OCI-M1 (cell line): ENCODE measurements around the gene GNB1.
"Not testable (repeated sequence)": the region's sequence is repeated elsewhere in the genome, so short reads cannot be mapped to it uniquely, and the experiment has no call there.

Experiments used
- DNase-seq: peaks from one replicate; lab custom pipeline; 2025; lab: John Stamatoyannopoulos, UW

The GNB1 gene

GRCh38 chr1:1761504-1762376, 129.1 kb downstream of the GNB1 start:
- DNase-seq = no peak

GRCh38 chr1:1760715-1761114, 130.2 kb downstream of the GNB1 start:
- DNase-seq = no peak

- DNase-seq = no peak
Observed at GRCh38 chr1:1760345-1760650, 130.6 kb downstream of the GNB1 start.

GRCh38 chr1:1759456-1760344, 131.2 kb downstream of the GNB1 start:
- DNase-seq = no peak

GRCh38 chr1:1758692-1759455, 132.0 kb downstream of the GNB1 start:
- no peak for DNase-seq

GRCh38 chr1:1758059-1758621, 132.7 kb downstream of the GNB1 start:
- DNase-seq = no peak

GRCh38 chr1:1757422-1758058, 133.3 kb downstream of the GNB1 start:
- DNase-seq = no peak

- no peak for DNase-seq
Observed at GRCh38 chr1:1756661-1757421, 134.0 kb downstream of the GNB1 start.

GRCh38 chr1:1755852-1756251, 135.0 kb downstream of the GNB1 start:
- no peak for DNase-seq

- DNase-seq = no peak
Observed at GRCh38 chr1:1755426-1755825, 135.5 kb downstream of the GNB1 start.

- DNase-seq = no peak
Observed at GRCh38 chr1:1754051-1754815, 136.7 kb downstream of the GNB1 start.

- no peak for DNase-seq
Observed at GRCh38 chr1:1753607-1754005, 137.3 kb downstream of the GNB1 start.

- no peak for DNase-seq
Observed at GRCh38 chr1:1752636-1753606, 138.0 kb downstream of the GNB1 start.

- no peak for DNase-seq
Observed at GRCh38 chr1:1752190-1752589, 138.7 kb downstream of the GNB1 start.

- not testable (repeated sequence) for DNase-seq
Observed at GRCh38 chr1:1749941-1750340, 140.9 kb downstream of the GNB1 start.

GRCh38 chr1:1748686-1749321, 142.1 kb downstream of the GNB1 start:
- DNase-seq = no peak

- not testable (repeated sequence) for DNase-seq
Observed at GRCh38 chr1:1746566-1746909, 144.3 kb downstream of the GNB1 start.
